HEK293 (cell line): Measurements from ENCODE around the gene MTFR1L.

ENCODE experiments used
- SALL2 ChIP-seq: fragments of 450-650 bp; formaldehyde crosslinking; IDR thresholded peaks from 2 replicates; pipeline ENCODE4 v1.5.0; 2017; ENCODE audit warnings: missing biosample characterization, mild to moderate bottlenecking, missing genetic modification characterization, borderline replicate concordance
- YY1 ChIP-seq: fragments of 450-650 bp; formaldehyde crosslinking; IDR thresholded peaks from 2 replicates; pipeline ENCODE4 v1.5.1; 2018; ENCODE audit warnings: missing biosample characterization, missing genetic modification characterization
- TF ChIP-seq, protein P1 (sequence below): fragments of 450-650 bp; formaldehyde crosslinking; IDR thresholded peaks from 2 replicates; pipeline ENCODE4 v1.5.1; 2016; ENCODE audit warnings: missing biosample characterization, missing genetic modification characterization

DNA sequence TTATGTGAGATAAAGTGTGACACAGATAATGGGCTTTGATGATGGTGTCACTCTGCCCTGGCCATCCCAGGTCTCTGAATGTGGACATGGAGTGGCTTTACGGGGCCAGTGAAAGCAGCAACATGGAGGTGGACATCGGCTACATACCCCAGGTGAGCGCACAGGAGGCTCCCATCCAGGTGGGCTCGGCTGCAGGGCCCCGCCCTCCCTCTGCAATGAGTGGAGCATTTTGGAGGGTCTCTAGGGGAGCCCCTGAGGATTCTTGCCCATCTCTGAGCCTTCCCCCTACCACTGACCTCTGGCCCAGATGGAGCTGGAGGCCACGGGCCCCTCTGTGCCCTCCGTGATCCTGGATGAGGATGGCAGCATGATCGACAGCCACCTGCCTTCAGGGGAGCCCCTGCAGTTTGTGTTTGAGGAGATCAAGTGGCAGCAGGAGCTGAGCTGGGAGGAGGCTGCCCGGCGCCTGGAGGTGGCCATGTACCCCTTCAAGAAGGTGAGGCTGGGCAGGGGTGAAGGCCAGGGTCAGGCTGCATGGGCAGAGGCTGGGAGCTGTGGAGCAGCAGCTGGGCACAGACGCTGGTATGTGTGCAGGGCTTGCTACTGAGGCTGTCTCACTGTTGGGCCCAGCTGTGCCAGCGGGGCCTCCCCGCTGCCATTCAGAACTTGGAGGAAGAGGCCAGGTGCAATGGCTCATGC lies 8.2 kb upstream of the MTFR1L start:
- TF ChIP-seq YY1 (no peak), SALL2 (no peak)
- TF ChIP-seq, protein P1, sequence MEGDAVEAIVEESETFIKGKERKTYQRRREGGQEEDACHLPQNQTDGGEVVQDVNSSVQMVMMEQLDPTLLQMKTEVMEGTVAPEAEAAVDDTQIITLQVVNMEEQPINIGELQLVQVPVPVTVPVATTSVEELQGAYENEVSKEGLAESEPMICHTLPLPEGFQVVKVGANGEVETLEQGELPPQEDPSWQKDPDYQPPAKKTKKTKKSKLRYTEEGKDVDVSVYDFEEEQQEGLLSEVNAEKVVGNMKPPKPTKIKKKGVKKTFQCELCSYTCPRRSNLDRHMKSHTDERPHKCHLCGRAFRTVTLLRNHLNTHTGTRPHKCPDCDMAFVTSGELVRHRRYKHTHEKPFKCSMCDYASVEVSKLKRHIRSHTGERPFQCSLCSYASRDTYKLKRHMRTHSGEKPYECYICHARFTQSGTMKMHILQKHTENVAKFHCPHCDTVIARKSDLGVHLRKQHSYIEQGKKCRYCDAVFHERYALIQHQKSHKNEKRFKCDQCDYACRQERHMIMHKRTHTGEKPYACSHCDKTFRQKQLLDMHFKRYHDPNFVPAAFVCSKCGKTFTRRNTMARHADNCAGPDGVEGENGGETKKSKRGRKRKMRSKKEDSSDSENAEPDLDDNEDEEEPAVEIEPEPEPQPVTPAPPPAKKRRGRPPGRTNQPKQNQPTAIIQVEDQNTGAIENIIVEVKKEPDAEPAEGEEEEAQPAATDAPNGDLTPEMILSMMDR (tag by site-specific recombination) = no peak
